Middle frontal gyrus (tissue), 1 donor: Measurements from ENCODE around the gene ZNF317.

Experiments used
- DNase-seq: peaks from one replicate; pipeline ENCODE4 v3.0.0-alpha.2; 2015; ENCODE audit warnings: low spot score; ENCODE audit errors: extremely low spot score

Gene ZNF317

DNA sequence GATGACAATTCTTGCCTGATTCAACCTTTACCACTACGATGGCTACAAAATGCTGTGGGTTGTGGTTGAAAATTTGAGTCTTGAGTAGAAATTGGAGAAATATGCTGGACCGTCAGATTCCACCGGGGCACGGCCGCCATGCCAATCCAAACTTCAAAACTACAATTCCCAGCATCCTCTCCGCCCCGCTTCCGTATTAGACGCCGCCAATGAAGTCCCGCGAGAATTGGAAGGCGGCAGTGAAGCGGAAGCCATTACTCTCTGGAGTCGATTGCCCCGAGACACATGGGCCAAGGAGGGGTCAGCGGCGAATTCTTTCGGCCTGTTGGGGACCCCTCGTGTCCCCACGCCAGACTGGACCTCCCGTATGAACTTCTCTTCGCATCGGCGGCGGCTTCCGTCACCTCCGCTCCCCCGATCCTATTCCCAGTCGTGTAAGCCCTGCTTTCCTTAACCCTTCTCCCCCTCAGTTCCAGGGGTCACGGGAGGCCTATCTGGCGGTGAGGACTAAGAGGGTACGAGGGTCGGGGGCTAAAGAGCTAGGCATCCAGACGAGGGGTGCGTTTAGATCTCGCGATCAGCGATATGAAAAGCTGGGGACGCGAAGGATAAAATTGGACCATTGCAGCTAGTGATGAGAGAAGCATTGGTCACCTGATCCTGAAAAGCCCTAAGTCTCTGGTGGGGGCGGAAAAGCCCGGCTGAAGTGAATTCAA lies at the start of gene ZNF317:
TSS of gene ZNF317 (plus strand) at position 239 of the 716 bp plus-strand sequence. CDS start 15,620 bp downstream, outside the sequence.
- DNase-seq = peak; percentile 88

DNA sequence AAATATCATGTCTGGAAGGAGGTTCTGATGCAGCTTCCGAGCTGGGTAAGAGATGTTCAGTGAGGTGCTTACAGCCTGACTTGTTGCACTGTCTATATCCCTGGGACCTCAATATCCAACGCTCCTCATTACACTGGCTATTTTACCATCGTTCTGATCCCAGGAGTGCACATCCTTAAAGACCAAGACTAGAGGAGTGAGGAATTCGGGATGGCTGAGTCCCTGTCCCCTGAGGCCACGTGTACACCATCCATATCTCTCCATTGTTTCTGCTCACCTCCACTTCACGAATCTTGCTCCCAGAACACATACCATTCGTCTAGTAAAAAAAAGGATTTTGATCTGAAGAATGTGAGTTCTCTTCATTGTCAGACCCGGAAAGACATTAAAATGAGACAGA lies 32.8 kb upstream of the ZNF317 start, which contains the start of gene OR7G2:
TSS of gene OR7G2 (minus strand) at position 101 of the 400 bp plus-strand sequence. CDS start 4,232 bp downstream, outside the sequence.
- DNase-seq = no peak

DNA sequence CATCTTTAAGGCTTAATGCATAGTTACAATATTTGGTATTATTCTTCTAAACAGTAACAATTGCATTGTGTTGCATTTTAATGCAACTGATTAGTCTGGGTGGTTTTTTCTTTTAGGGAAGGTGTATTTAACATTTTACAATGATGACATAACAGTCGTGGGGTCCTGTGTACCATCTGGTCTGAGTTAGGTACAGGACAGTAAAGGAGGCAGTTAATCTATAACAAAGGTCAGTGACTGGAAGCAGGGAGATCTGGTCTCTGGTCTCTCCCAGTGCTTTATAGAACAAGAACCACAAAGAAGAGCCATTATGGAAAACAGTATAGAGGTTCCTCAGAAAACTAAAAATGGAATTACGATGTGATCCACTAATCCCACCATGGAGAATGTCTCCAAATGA lies 30.2 kb upstream of the ZNF317 start:
- DNase-seq = no peak

DNA sequence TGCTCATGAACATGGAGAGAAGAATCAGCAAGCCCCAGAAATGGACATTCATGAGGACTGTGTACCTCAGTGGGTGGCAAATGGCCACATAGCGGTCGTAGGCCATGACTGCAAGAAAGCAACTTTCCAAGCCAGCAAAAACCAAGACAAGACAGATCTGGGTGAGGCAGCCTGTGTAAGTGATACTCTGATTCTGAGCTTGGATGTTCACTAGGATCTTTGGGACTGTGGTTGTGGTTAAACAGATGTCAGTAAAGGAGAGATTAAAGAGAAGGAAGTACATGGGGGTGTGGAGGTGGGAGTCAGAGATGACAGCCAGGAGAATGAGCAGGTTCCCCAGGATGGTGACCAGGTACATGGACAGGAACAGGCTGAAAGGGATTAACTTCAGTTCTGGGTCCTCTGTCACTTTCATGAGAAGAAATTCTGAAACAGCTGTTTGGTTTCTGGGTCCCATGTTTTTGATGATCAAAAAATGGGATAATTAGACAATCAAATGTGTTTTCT lies 24.8 kb upstream of the ZNF317 start, which contains the start of gene OR7G1:
TSS of gene OR7G1 (minus strand) at position 457 of the 507 bp plus-strand sequence. CDS start at position 457, 0 bp downstream.
- DNase-seq = no peak

DNA sequence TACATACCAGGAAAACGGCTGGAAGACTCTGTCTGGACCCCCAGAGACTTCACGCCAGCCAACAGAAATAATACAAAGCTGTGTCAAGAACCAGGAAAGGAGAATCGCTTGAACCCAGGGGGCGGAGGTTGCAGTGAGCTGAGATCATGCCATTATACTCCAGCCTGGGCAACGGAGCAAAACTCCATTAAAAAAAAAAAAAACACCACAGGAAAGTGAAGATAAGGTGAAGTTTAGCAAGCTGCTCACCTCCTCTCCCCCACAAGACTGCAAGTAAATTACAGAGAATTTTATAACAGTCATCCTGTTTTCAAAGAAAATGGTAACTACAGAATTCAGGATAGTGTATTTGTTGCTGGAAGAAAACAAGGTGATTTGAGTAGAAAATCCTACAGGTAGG lies 23.6 kb upstream of the ZNF317 start:
- DNase-seq = no peak

DNA sequence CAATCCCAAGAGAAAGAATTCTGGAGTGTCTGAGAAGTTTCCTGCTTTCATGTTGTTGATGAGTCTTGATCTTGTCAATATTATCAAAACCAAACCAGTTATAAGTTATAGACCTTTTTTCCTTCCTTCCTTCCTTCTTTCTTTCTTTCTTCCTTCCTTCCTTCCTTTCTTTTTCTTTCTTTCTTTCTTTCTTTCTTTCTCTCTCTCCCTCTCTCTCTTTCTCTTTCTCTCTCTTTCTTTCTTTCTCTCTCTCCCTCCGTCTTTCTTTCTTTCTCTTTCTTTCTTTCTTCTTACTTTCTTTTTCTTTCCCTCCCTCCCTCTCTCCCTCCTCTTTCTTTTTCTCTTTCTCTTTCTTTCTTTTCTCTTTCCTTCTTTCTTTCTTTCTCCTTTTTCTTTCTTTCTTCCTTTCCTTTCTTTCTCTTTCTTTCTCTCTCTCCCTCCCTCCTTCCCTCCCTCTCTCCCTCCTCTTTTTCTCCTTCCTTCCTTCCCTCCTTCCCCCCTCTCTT lies 13.2 kb upstream of the ZNF317 start, which contains the start of gene OR7G3:
TSS of gene OR7G3 (minus strand) at position 51 of the 506 bp plus-strand sequence. CDS start at position 51, 0 bp downstream.
- DNase-seq = no peak

GRCh38 chr19:9128171-9128570 lies 12.0 kb upstream of the ZNF317 start:
- DNase-seq = no peak

- DNase-seq = no peak
Observed at GRCh38 chr19:9130965-9131364, 9.2 kb upstream of the ZNF317 start.

DNA sequence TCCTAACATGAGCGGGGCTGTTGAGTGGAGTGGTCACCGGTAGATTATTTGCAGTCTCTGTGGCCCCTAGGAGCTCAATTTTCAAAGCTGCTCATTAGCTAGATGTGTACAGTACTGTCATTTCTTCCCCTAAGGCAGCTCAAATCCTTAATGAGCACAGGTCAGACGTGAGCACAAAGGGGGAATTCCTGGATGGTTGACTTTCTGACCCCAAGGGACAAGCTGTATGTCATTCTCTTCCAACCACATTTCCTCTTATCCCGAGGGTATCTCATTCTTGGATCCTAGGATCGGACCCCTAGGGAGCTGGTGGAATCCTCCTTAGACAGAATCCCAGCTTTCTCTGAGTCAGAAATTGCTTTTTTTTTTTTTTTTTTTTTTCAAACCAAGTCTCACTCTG lies 7.8 kb upstream of the ZNF317 start:
- no peak for DNase-seq

- no peak for DNase-seq
Observed at GRCh38 chr19:9139609-9140158, 513 bp upstream of the ZNF317 start.

- no peak for DNase-seq
Observed at GRCh38 chr19:9144920-9145319, 4.7 kb downstream of the ZNF317 start.

DNA sequence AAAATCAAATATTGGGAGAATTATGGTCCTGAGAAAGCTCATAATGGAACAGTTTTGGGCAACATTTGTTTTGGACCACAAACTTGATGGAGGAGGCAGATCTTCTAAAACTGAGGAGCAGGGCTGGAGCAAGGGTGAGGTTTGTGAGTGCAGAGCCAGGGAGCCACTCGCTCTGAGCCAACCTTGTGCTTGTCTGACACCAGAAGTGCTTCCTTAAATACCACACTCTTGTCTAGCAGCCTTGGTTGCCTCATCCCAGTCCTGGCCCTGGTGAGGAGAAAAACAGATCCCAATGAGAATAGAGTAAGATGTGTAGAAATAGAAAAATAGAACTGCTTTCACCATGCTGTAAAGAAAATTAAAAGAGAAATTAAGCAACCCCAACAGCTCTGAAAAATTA lies 6.7 kb downstream of the ZNF317 start:
- no peak for DNase-seq

GRCh38 chr19:9148697-9149096 lies 8.5 kb downstream of the ZNF317 start:
- no peak for DNase-seq

GRCh38 chr19:9149997-9150396 lies 9.8 kb downstream of the ZNF317 start:
- no peak for DNase-seq

GRCh38 chr19:9150650-9151049 lies 10.5 kb downstream of the ZNF317 start:
- DNase-seq = no peak

GRCh38 chr19:9151367-9151766 lies 11.2 kb downstream of the ZNF317 start:
- no peak for DNase-seq

DNA sequence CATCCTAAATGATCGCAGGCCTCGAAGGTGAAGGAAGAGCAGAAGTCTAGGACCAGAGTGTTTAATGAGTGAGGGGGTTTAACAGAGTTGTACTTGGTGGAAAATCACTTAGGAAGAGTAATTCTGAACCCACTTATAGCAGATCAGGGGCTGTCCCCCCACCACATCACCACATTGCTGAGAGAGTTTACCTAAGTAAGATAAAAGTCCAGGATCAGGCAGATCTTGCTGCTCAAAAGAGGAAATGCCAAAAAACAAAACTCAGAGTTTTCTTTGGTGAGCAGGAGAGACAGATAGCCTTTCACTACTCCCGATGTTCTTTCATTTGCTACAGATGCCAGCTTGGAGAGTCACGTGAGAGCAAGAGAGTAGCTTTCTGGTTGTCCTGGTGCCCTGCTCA lies 15.4 kb downstream of the ZNF317 start:
- DNase-seq = no peak

- DNase-seq = no peak
Observed at GRCh38 chr19:9156304-9156703, 16.1 kb downstream of the ZNF317 start.

GRCh38 chr19:9159891-9160290 lies 19.7 kb downstream of the ZNF317 start:
- no peak for DNase-seq

DNA sequence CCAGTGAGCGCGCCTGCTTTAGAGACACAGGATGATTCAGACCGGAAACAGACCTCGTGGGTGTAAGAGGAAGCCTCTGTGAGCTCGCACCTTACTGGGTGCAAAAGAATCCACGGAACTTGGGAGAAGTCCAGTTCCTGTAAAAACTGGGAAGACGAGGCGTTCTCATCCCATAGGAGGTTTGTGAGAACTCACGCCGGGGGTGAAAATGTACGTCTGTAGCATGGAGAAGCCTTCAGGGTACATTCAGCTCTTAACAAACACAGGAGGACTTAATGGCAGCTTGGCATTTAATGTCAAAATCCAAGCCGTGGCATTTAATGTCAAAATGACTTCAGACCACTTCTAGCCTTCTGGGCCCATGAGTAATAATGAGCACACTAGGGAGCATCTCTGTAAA lies 21.2 kb downstream of the ZNF317 start:
- DNase-seq = no peak

- no peak for DNase-seq
Observed at GRCh38 chr19:9165261-9165660, 25.1 kb downstream of the ZNF317 start.

DNA sequence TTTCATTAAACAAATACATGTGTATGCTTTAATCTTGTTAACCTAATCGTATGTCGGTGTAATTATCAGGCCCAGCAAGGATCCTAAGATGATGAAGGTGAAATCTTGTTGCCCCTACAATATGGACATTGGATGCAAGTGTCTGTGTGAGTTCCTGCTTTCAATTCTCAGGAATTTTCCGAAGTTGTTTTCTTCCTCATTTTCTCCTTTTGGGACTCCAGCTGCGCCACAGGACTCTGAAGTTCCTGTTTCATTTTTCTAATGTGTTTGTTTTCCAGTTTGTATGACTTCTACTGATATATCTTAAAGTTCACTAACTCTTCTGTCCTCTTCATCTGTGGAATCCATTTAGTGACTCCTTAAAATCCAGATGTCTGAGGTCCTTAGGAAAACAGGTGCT lies 26.6 kb downstream of the ZNF317 start:
- DNase-seq = no peak
